Measurements from ENCODE around the gene ASS1. TPM values are rescaled to one million over a fixed set of nuclear protein-coding genes. Genes with fewer than 3 reads are reported as not detected.

Gene ASS1
- total RNA-seq, 1 donor from 2014 or later, result 3.1 TPM

DNA sequence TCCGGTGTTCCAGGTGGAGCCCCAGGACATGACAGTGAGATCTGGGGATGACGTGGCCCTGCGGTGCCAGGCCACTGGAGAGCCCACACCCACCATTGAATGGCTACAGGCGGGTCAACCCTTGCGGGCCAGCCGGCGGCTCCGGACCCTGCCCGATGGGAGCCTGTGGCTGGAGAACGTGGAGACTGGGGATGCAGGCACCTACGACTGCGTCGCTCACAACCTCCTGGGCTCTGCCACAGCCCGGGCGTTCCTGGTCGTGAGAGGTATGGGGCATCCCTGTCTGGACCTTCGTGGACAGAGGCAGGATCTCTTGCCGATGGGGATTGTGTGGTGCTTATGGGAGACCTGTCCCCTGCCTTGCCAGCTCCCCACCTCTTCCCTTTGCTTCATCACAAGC is 26.0 kb upstream of the ASS1 start:
- peaks cover 5% of the 10 kb centered on the region for H3K27me3 Mint-ChIP-seq (ENCODE audit: unreplicated experiment)
- peaks cover 7% of the 10 kb centered on the region for H3K36me3 Mint-ChIP-seq (ENCODE audit: low read depth, unreplicated experiment)
- H3K27ac Mint-ChIP-seq (ENCODE audit: unreplicated experiment), result no peak overlapping the region
- H3K9me3 Mint-ChIP-seq (ENCODE audit: unreplicated experiment), result no peaks in the 10 kb centered on the region
- TF ChIP-seq, protein P1, sequence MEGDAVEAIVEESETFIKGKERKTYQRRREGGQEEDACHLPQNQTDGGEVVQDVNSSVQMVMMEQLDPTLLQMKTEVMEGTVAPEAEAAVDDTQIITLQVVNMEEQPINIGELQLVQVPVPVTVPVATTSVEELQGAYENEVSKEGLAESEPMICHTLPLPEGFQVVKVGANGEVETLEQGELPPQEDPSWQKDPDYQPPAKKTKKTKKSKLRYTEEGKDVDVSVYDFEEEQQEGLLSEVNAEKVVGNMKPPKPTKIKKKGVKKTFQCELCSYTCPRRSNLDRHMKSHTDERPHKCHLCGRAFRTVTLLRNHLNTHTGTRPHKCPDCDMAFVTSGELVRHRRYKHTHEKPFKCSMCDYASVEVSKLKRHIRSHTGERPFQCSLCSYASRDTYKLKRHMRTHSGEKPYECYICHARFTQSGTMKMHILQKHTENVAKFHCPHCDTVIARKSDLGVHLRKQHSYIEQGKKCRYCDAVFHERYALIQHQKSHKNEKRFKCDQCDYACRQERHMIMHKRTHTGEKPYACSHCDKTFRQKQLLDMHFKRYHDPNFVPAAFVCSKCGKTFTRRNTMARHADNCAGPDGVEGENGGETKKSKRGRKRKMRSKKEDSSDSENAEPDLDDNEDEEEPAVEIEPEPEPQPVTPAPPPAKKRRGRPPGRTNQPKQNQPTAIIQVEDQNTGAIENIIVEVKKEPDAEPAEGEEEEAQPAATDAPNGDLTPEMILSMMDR (IDR thresholded peaks at IDR 0.05; ENCODE audit: unreplicated experiment), result no peak
- no peaks in the 10 kb centered on the region for H3K4me1 Mint-ChIP-seq (ENCODE audit: unreplicated experiment)
- no peak overlapping the region for H3K4me3 Mint-ChIP-seq (ENCODE audit: unreplicated experiment)
- no peak for DNase-seq (ENCODE audit: low spot score)

DNA sequence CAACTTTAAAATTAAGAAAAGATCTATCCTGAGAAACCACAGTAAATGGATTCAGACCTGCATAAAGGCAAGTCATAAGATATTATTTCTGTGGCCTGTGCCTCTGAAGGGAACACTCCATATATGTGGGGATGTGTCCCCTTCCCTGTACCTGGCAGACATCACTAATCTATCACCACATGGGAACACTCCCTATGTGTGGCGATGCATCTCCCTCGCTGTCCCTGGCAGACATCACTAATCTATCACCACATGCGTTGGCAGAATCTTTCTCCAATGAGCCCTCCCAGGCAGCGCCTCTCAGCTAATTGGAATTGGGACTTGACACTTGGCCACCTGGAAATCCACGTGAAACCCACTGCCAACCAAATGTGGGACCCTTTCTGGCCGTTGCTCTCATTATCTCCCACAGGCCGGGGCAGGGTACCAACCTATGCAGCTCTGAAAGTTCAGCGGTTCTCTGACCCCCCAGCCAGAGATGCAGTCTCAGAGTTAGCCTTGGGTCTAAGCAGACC is 25.2 kb upstream of the ASS1 start:
- H3K4me3 Mint-ChIP-seq (ENCODE audit: unreplicated experiment), result no peak overlapping the region
- no peak for DNase-seq (ENCODE audit: low spot score)
- peaks cover 7% of the 10 kb centered on the region for H3K36me3 Mint-ChIP-seq (ENCODE audit: low read depth, unreplicated experiment)
- no peak overlapping the region for H3K27ac Mint-ChIP-seq (ENCODE audit: unreplicated experiment)
- H3K4me1 Mint-ChIP-seq (ENCODE audit: unreplicated experiment), result no peaks in the 10 kb centered on the region
- TF ChIP-seq, protein P1 (IDR thresholded peaks at IDR 0.05; ENCODE audit: unreplicated experiment), result no peak
- peaks cover 8% of the 10 kb centered on the region for H3K27me3 Mint-ChIP-seq (ENCODE audit: unreplicated experiment)
- no peaks in the 10 kb centered on the region for H3K9me3 Mint-ChIP-seq (ENCODE audit: unreplicated experiment)

DNA sequence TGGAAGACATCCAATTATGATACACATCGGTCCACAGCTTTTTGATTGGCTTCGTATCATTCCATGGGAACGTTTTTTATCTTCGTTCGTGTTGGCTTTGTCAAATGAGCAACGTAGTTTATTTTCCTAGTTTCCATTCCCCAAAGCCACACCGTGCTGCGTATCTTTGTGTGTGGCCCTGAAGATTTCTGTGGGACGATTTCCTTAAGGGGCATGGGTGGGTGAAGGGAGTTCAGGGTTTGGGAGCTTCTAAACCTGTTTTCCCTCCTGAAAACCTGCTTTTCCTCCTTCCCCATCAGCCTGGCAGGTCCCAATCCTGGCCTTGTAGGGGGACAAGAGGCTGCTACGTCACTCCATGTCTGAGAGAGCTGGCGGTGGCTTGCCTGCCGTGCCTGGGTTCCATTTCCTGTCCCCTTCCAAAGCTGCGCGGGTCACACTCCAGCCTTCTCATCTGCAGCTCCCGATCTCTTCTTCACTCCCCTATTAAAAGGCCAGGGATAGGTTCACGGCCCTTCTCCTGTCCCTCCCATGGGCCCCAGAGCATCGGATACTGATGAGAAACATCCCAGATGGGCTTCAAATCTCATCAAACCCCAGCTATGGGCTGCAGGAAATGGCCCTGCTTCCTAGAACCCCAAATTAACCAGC is 23.5 kb upstream of the ASS1 start:
- no peak for DNase-seq (ENCODE audit: low spot score)
- Mint-ChIP-seq H3K4me1 (ENCODE audit: unreplicated experiment) (no peaks in the 10 kb centered on the region), H3K4me3 (ENCODE audit: unreplicated experiment) (no peak overlapping the region), H3K27me3 (ENCODE audit: unreplicated experiment) (peaks cover 4% of the 10 kb centered on the region), H3K36me3 (ENCODE audit: low read depth, unreplicated experiment) (peaks cover 7% of the 10 kb centered on the region), H3K27ac (ENCODE audit: unreplicated experiment) (no peak overlapping the region), H3K9me3 (ENCODE audit: unreplicated experiment) (no peaks in the 10 kb centered on the region)
- TF ChIP-seq, protein P1 (IDR thresholded peaks at IDR 0.05; ENCODE audit: unreplicated experiment), result no peak

DNA sequence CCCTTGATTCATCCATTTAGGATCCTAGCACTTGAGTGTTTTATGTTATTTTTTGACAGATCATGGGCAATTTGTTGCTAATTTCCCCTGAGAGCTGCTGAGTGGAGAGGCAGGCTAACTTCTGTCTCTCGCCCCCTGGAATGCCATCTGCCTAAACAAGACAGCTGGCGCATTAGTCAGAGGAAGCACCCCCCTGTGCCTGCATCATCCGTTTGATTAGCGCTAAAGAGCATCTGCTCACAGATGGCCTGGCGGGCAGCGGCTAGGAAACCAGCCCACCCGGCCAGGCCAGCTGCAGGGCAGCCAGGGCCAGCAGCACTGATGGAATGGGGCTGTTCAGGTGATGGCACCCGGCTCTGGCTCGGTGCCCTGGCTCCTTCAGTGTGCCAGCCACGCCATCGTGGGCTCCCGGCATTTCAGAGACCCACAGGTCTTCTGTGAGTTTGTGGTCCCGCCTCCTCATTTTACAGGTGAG is 22.9 kb upstream of the ASS1 start:
- H3K27me3 Mint-ChIP-seq (ENCODE audit: unreplicated experiment), result peaks cover 7% of the 10 kb centered on the region
- H3K9me3 Mint-ChIP-seq (ENCODE audit: unreplicated experiment), result no peaks in the 10 kb centered on the region
- H3K27ac Mint-ChIP-seq (ENCODE audit: unreplicated experiment), result no peak overlapping the region
- no peak overlapping the region for H3K4me3 Mint-ChIP-seq (ENCODE audit: unreplicated experiment)
- no peak for DNase-seq (ENCODE audit: low spot score)
- TF ChIP-seq, protein P1 (IDR thresholded peaks at IDR 0.05; ENCODE audit: unreplicated experiment), result no peak
- H3K36me3 Mint-ChIP-seq (ENCODE audit: low read depth, unreplicated experiment), result peaks cover 7% of the 10 kb centered on the region
- H3K4me1 Mint-ChIP-seq (ENCODE audit: unreplicated experiment), result peaks cover 3% of the 10 kb centered on the region

DNA sequence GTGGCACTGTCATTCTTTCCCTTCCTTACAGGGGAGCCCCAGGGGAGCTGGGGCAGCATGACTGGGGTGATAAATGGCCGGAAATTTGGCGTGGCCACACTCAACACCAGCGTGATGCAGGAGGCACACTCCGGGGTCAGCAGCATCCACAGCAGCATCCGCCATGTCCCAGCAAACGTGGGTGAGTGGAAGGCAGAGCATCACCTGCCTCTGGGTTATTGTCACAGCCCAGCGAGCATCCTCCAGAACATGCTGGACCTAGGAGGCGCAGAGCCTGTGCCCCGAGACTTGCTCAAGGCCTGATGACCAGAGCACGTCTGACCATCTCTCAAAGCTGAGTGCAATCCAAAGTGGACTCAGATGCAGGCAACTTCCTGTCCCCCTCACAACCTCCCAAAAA is 22.2 kb upstream of the ASS1 start:
- Mint-ChIP-seq H3K4me3 (ENCODE audit: unreplicated experiment) (no peak overlapping the region), H3K9me3 (ENCODE audit: unreplicated experiment) (no peaks in the 10 kb centered on the region), H3K4me1 (ENCODE audit: unreplicated experiment) (peaks cover 4% of the 10 kb centered on the region), H3K27ac (ENCODE audit: unreplicated experiment) (no peak overlapping the region), H3K36me3 (ENCODE audit: low read depth, unreplicated experiment) (peaks cover 7% of the 10 kb centered on the region), H3K27me3 (ENCODE audit: unreplicated experiment) (peaks cover 8% of the 10 kb centered on the region)
- TF ChIP-seq, protein P1 (IDR thresholded peaks at IDR 0.05; ENCODE audit: unreplicated experiment), result no peak
- DNase-seq (ENCODE audit: low spot score), result no peak
